Neuronal stem cell (in vitro differentiated cells): Measurements from ENCODE around the gene TUBA1C.

ENCODE experiments used
- DNase-seq: peaks from one replicate; pipeline ENCODE4 v3.0.0-alpha.2; 2013; ENCODE audit warnings: low spot score
- H2AFZ ChIP-seq: one replicate; pipeline ENCODE4 v1.6.1; 2013; ENCODE audit warnings: mild to moderate bottlenecking, low read length, inconsistent platforms
- H2AK5ac ChIP-seq: 2 replicates; pipeline ENCODE4 v1.6.1; 2013; ENCODE audit warnings: low read depth, mild to moderate bottlenecking, inconsistent platforms, low read length, moderate library complexity, mixed read lengths
- H2BK120ac ChIP-seq: 2 replicates; pipeline ENCODE4 v1.6.1; 2013; ENCODE audit warnings: low read depth, mild to moderate bottlenecking, inconsistent platforms, low read length, moderate library complexity, mixed read lengths
- H2BK12ac ChIP-seq: one replicate; pipeline ENCODE4 v1.6.1; 2013; ENCODE audit warnings: low read length, inconsistent platforms
- H2BK15ac ChIP-seq: 2 replicates; pipeline ENCODE4 v1.6.1; 2013; ENCODE audit warnings: mild to moderate bottlenecking, low read length, inconsistent platforms, mixed read lengths
- H2BK5ac ChIP-seq: one replicate; pipeline ENCODE4 v1.6.1; 2013; ENCODE audit warnings: inconsistent platforms, mild to moderate bottlenecking, low read length, moderate library complexity
- H3K14ac ChIP-seq: one replicate; pipeline ENCODE4 v1.6.1; 2013; ENCODE audit warnings: low read length, inconsistent platforms
- H3K18ac ChIP-seq: 2 replicates; pipeline ENCODE4 v1.6.1; 2013; ENCODE audit warnings: low read length, inconsistent platforms
- H3K23ac ChIP-seq: 2 replicates; pipeline ENCODE4 v1.6.1; 2013; ENCODE audit warnings: low read depth, mild to moderate bottlenecking, mixed read lengths, low read length, inconsistent platforms; ENCODE audit not compliant: poor library complexity
- H3K27ac ChIP-seq: replicated peaks from 3 replicates; pipeline ENCODE4 v1.5.1; 2013; ENCODE audit warnings: low read length, inconsistent platforms
- H3K27me3 ChIP-seq, 3 experiments: 2 replicates each; pipeline ENCODE4 v1.6.1; 2013; ENCODE audit warnings: low read length in 3 of 3, mild to moderate bottlenecking in 2 of 3, inconsistent platforms in 1 of 3, low read depth in 1 of 3, mixed read lengths in 1 of 3, moderate library complexity in 1 of 3; ENCODE audit not compliant: control insufficient read depth in 3 of 3, insufficient read depth in 3 of 3
- H3K36me3 ChIP-seq, 2 donors: replicated peaks in 1 of 2; 2 replicates each; pipeline ENCODE4 v1.6.1; 2013; ENCODE audit warnings: low read length in 2 of 2; ENCODE audit not compliant: control insufficient read depth in 2 of 2, insufficient read depth in 2 of 2
- H3K4ac ChIP-seq: 2 replicates; pipeline ENCODE4 v1.6.1; 2013; ENCODE audit warnings: inconsistent platforms, mild to moderate bottlenecking, low read length, moderate library complexity
- H3K4me1 ChIP-seq, 2 donors: 1 replicate in 1 of 2; 2 replicates in 1 of 2; pipeline ENCODE4 v1.6.1; 2013; ENCODE audit warnings: low read length in 2 of 2, low read depth in 1 of 2; ENCODE audit not compliant: control insufficient read depth in 2 of 2, insufficient read depth in 1 of 2
- H3K4me2 ChIP-seq: one replicate; pipeline ENCODE4 v1.6.1; 2013; ENCODE audit warnings: mild to moderate bottlenecking, low read length, inconsistent platforms; ENCODE audit not compliant: insufficient read depth, poor library complexity, severe bottlenecking
- H3K4me3 ChIP-seq, 2 donors: 2 replicates each; pipeline ENCODE4 v1.5.1; 2013; ENCODE audit warnings: low read length in 2 of 2, mild to moderate bottlenecking in 2 of 2, inconsistent platforms in 1 of 2, moderate library complexity in 1 of 2
- H3K79me1 ChIP-seq: one replicate; pipeline ENCODE4 v1.6.1; 2013; ENCODE audit warnings: low read depth, mild to moderate bottlenecking, inconsistent platforms, low read length, moderate library complexity
- H3K9ac ChIP-seq: one replicate; pipeline ENCODE4 v1.6.1; 2013; ENCODE audit warnings: mild to moderate bottlenecking, low read depth, low read length, inconsistent platforms; ENCODE audit not compliant: poor library complexity
- H3K9me3 ChIP-seq, 2 donors: replicated peaks in 1 of 2; 2 replicates each; pipeline versions ENCODE3 to v1.6.1; 2013; ENCODE audit warnings: low read length in 2 of 2, mild to moderate bottlenecking in 2 of 2, inconsistent platforms in 1 of 2, low read depth in 1 of 2, mixed read lengths in 1 of 2, moderate library complexity in 1 of 2; ENCODE audit not compliant: control insufficient read depth in 2 of 2, insufficient read depth in 1 of 2
- H4K8ac ChIP-seq: one replicate; pipeline ENCODE4 v1.6.1; 2013; ENCODE audit warnings: low read depth, mild to moderate bottlenecking, inconsistent platforms, low read length, moderate library complexity
- H4K91ac ChIP-seq: one replicate; pipeline ENCODE4 v1.6.1; 2013; ENCODE audit warnings: low read length, low read depth, mild to moderate bottlenecking, inconsistent platforms; ENCODE audit not compliant: poor library complexity
- WGBS, 2 donors: extraction: QIAGEN DNeasy Blood & Tissue Kit; methylation state at CpG; one replicate each; pipeline ENCODE4 v1.1.7; 2013; ENCODE audit warnings: missing lambda C conversion rate in 2 of 2, mixed read lengths in 1 of 2; ENCODE audit not compliant: insufficient read length in 2 of 2, insufficient replicate concordance in 1 of 2; ENCODE audit errors: extremely low coverage in 2 of 2; 5-methylcytosine and 5-hydroxymethylcytosine counted together

The TUBA1C gene

GRCh38 chr12:49297695-49298060 is 32.8 kb downstream of the TUBA1C start:
- Histone ChIP-seq H3K4me3 (no peak overlapping the region), H3K9ac (no peak overlapping the region), H3K14ac (no peak overlapping the region), H4K8ac (no peak overlapping the region), H3K36me3 (no peaks in the 10 kb centered on the region), H2BK120ac (no peak overlapping the region), H3K4ac (no peak overlapping the region), H3K27ac (no peak overlapping the region), H2BK12ac (no peak overlapping the region), H3K23ac (no peak overlapping the region), H3K4me1 (peaks cover 16 to 20% of the 10 kb centered on the region in 2 donors), H3K79me1 (no peaks in the 10 kb centered on the region), H3K27me3 (peaks cover 40 to 64% (median 62%) of the 10 kb centered on the region in 3 experiments), H2AFZ (no peak overlapping the region), H3K9me3 (no peaks in the 10 kb centered on the region), H3K4me2 (peak overlapping the region; percentile 52), H2BK15ac (no peak overlapping the region), H2AK5ac (no peak overlapping the region), H4K91ac (no peak overlapping the region), H3K18ac (no peak overlapping the region), H2BK5ac (no peak overlapping the region)
- DNase-seq: no peak
- WGBS, 2 donors: no CpG with 5 or more reads among the region's 8 CpGs

DNA sequence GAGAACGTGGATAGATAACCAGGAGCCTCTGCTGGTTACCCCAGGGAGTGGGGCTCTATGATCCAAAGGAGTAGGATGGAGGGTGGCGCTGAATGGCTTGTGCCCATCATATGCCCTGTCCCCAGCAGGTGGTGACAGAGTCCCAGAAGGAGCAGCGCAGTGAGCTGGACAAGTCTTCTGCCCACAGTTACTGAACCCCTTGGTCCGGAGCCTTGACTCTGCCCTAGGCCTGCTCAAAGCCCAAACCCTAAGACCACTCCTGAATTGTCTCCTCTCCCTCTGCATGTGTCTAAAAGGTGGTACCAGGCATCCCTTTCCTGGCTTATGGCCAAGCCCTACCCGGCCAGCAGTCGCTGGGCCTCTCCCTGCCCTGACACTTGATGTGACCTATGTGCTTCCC is 33.3 kb downstream of the TUBA1C start:
- H3K23ac ChIP-seq: no peak overlapping the region
- H3K4me1 ChIP-seq: peaks cover 15 to 20% of the 10 kb centered on the region in 2 donors
- H2BK15ac ChIP-seq: no peak overlapping the region
- no peak overlapping the region for H2BK5ac ChIP-seq
- H4K8ac ChIP-seq: no peak overlapping the region
- H3K4me3 ChIP-seq: no peak overlapping the region
- WGBS, 2 donors: no CpG with 5 or more reads among the region's 6 CpGs
- H3K4ac ChIP-seq: no peak overlapping the region
- H3K4me2 ChIP-seq: no peak overlapping the region
- H2AK5ac ChIP-seq: no peak overlapping the region
- H2AFZ ChIP-seq: no peak overlapping the region
- no peak overlapping the region for H3K18ac ChIP-seq
- no peak overlapping the region for H3K14ac ChIP-seq
- H2BK12ac ChIP-seq: no peak overlapping the region
- no peak overlapping the region for H3K9ac ChIP-seq
- no peak for DNase-seq
- no peak overlapping the region for H3K27ac ChIP-seq
- no peak overlapping the region for H4K91ac ChIP-seq
- no peaks in the 10 kb centered on the region for H3K79me1 ChIP-seq
- peaks cover 40 to 64% (median 60%) of the 10 kb centered on the region in 3 experiments for H3K27me3 ChIP-seq
- H3K36me3 ChIP-seq: no peaks in the 10 kb centered on the region
- H2BK120ac ChIP-seq: no peak overlapping the region
- H3K9me3 ChIP-seq: no peaks in the 10 kb centered on the region

DNA sequence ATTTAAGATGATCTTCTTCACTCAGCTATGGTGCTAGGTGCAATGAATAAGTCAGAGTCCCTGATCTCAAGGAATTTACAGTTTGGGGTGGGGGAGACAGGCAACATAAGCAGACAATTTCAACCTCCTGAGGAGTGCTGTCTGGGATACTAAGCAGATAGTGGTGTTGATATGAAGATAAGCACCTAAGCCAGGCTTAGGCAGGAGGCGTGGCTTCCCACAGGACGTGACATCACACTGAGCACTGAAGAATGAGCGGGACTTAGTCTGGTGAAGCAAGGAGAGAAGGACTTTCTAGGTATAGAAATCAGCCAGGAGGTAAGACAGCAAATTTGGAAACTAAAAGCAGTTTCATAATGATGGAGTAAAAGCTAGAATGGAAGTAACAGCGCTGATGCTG is 36.9 kb downstream of the TUBA1C start:
- WGBS, 2 donors: no CpG with 5 or more reads among the region's 4 CpGs
- H3K4me1 ChIP-seq: peaks cover under 1 to 4% of the 10 kb centered on the region in 2 donors
- H3K4ac ChIP-seq: no peak overlapping the region
- H4K8ac ChIP-seq: no peak overlapping the region
- peaks cover 17 to 50% (median 24%) of the 10 kb centered on the region in 3 experiments for H3K27me3 ChIP-seq
- H3K79me1 ChIP-seq: no peaks in the 10 kb centered on the region
- no peaks in the 10 kb centered on the region for H3K36me3 ChIP-seq
- no peak overlapping the region for H3K27ac ChIP-seq
- H3K4me3 ChIP-seq: no peak overlapping the region
- H3K23ac ChIP-seq: no peak overlapping the region
- H2BK12ac ChIP-seq: no peak overlapping the region
- no peak overlapping the region for H2AK5ac ChIP-seq
- no peak overlapping the region for H3K18ac ChIP-seq
- no peak overlapping the region for H2BK15ac ChIP-seq
- H3K4me2 ChIP-seq: no peak overlapping the region
- DNase-seq: no peak
- no peak overlapping the region for H2BK5ac ChIP-seq
- H3K9ac ChIP-seq: no peak overlapping the region
- no peak overlapping the region for H3K14ac ChIP-seq
- no peak overlapping the region for H2AFZ ChIP-seq
- no peak overlapping the region for H2BK120ac ChIP-seq
- no peaks in the 10 kb centered on the region for H3K9me3 ChIP-seq
- no peak overlapping the region for H4K91ac ChIP-seq

GRCh38 chr12:49304161-49304560 is 39.3 kb downstream of the TUBA1C start:
- no peak overlapping the region for H3K14ac ChIP-seq
- WGBS, 2 donors: no CpG with 5 or more reads among the region's 2 CpGs
- peaks cover 0 to 38% (median 3%) of the 10 kb centered on the region in 3 experiments for H3K27me3 ChIP-seq
- no peak overlapping the region for H3K23ac ChIP-seq
- no peaks in the 10 kb centered on the region for H3K36me3 ChIP-seq
- H4K91ac ChIP-seq: no peak overlapping the region
- H3K27ac ChIP-seq: no peak overlapping the region
- H2BK15ac ChIP-seq: no peak overlapping the region
- H2AK5ac ChIP-seq: no peak overlapping the region
- H3K4me1 ChIP-seq: no peaks in the 10 kb centered on the region
- no peak for DNase-seq
- H3K4me3 ChIP-seq: no peak overlapping the region
- no peak overlapping the region for H3K9ac ChIP-seq
- no peak overlapping the region for H2BK120ac ChIP-seq
- no peaks in the 10 kb centered on the region for H3K9me3 ChIP-seq
- H2BK12ac ChIP-seq: no peak overlapping the region
- no peak overlapping the region for H4K8ac ChIP-seq
- no peaks in the 10 kb centered on the region for H3K79me1 ChIP-seq
- no peak overlapping the region for H3K4ac ChIP-seq
- H2BK5ac ChIP-seq: no peak overlapping the region
- H3K18ac ChIP-seq: no peak overlapping the region
- H2AFZ ChIP-seq: no peak overlapping the region
- H3K4me2 ChIP-seq: no peak overlapping the region
